IPS-18c (cell line): ENCODE data around the gene RDH5.
A peak's percentile ranks its signal among the peaks of the same experiment; 100 is the strongest.

Source experiments
- H3K4me3 ChIP-seq: 2 replicates; pipeline ENCODE4 v1.7.0; 2013; ENCODE audit warnings: low read depth, mild to moderate bottlenecking, low read length, moderate library complexity; ENCODE audit not compliant: insufficient read depth
- H3K9me3 ChIP-seq: one replicate; pipeline ENCODE4 v1.6.1; 2013; ENCODE audit warnings: mild to moderate bottlenecking, low read length, moderate library complexity; ENCODE audit not compliant: control insufficient read depth, insufficient read depth

The RDH5 gene

GRCh38 chr12:55705782-55706402 is 14.3 kb upstream of the RDH5 start:
- H3K9me3 ChIP-seq, result no peaks in the 10 kb centered on the region
- H3K4me3 ChIP-seq, result 0 out of 2 replicates have a peak overlapping the region, but pooled peaks have one; percentile 22

- peak overlapping the region; percentile 68 for H3K4me3 ChIP-seq
These were observed 13.5 kb upstream of the RDH5 start for GRCh38 chr12:55706568-55707218.

GRCh38 chr12:55707219-55707671 is 12.9 kb upstream of the RDH5 start:
- Histone ChIP-seq H3K9me3 (no peaks in the 10 kb centered on the region), H3K4me3 (peak overlapping the region; percentile 68)

More at GRCh38 chr12:55706568-55707218, 13.5 kb upstream of the RDH5 start:
- H3K9me3 ChIP-seq, result no peaks in the 10 kb centered on the region

GRCh38 chr12:55707841-55708694 is 12.1 kb upstream of the RDH5 start, which contains the start of gene ITGA7:
ITGA7 (minus strand) TSS chr12:55707904; CDS start chr12:55707682, 222 bp downstream.
- H3K4me3 ChIP-seq, result peak within 1 kb of the TSS; percentile 68
- no peaks in the 10 kb centered on the region for H3K9me3 ChIP-seq

- Histone ChIP-seq H3K9me3 (no peaks in the 10 kb centered on the region), H3K4me3 (peak overlapping the region; percentile 68)
These were observed 11.4 kb upstream of the RDH5 start for GRCh38 chr12:55708695-55709233.

GRCh38 chr12:55711786-55712553 is 8.2 kb upstream of the RDH5 start:
- no peak overlapping the region for H3K4me3 ChIP-seq
- H3K9me3 ChIP-seq, result no peaks in the 10 kb centered on the region

- H3K9me3 ChIP-seq, result no peaks in the 10 kb centered on the region
- no peak overlapping the region for H3K4me3 ChIP-seq
These were observed 7.3 kb upstream of the RDH5 start for GRCh38 chr12:55712700-55713415.

GRCh38 chr12:55713721-55714120 is 6.5 kb upstream of the RDH5 start:
- no peaks in the 10 kb centered on the region for H3K9me3 ChIP-seq
- no peak overlapping the region for H3K4me3 ChIP-seq

GRCh38 chr12:55715169-55715764 is 4.9 kb upstream of the RDH5 start:
- no peaks in the 10 kb centered on the region for H3K9me3 ChIP-seq
- H3K4me3 ChIP-seq, result peak overlapping the region; percentile 92

- H3K4me3 ChIP-seq, result peak within 1 kb of the TSS; percentile 92
These were observed 4.2 kb upstream of the RDH5 start, which contains the start of gene BLOC1S1 for GRCh38 chr12:55715833-55716581. BLOC1S1 (plus strand) TSS chr12:55716046; CDS start chr12:55716052, 6 bp downstream.

GRCh38 chr12:55716582-55716957 is 3.6 kb upstream of the RDH5 start:
- no peaks in the 10 kb centered on the region for H3K9me3 ChIP-seq
- peak overlapping the region; percentile 92 for H3K4me3 ChIP-seq

More at GRCh38 chr12:55715833-55716581, 4.2 kb upstream of the RDH5 start, which contains the start of gene BLOC1S1:
- H3K9me3 ChIP-seq, result no peaks in the 10 kb centered on the region

- peak overlapping the region; percentile 92 for H3K4me3 ChIP-seq
- no peaks in the 10 kb centered on the region for H3K9me3 ChIP-seq
These were observed 2.9 kb upstream of the RDH5 start for GRCh38 chr12:55717011-55718007.

- no peaks in the 10 kb centered on the region for H3K9me3 ChIP-seq
- H3K4me3 ChIP-seq, result peak overlapping the region; percentile 11
These were observed 2.2 kb upstream of the RDH5 start for GRCh38 chr12:55718015-55718414.

GRCh38 chr12:55718624-55719275 is 1.4 kb upstream of the RDH5 start:
- Histone ChIP-seq H3K9me3 (no peaks in the 10 kb centered on the region), H3K4me3 (0 out of 2 replicates have a peak overlapping the region, but pooled peaks have one; percentile 11)
